RWPE1 (cell line): ENCODE measurements around the gene STPG4.

Experiments used
- CTCF ChIA-PET: fragments of 350-600 bp; sonication (Branson Sonifier 250); formaldehyde crosslinking; extraction: SDS; loops from one replicate; lab custom pipeline; 2021; lab: Yijun Ruan, JAX
- POLR2A ChIA-PET: fragments of 400-600 bp; formaldehyde crosslinking; extraction: SDS; loops from one replicate; lab custom pipeline; 2020; ENCODE audit warnings: antibody characterized with exemption; ENCODE audit not compliant: low non-redundant PET; lab: Yijun Ruan, JAX
- DNase-seq: peaks from one replicate; pipeline ENCODE4 v3.0.0; 2012; ENCODE audit warnings: low spot score
- H3K27ac ChIP-seq: fragments of 450-650 bp; 2 replicates; pipeline ENCODE4 v1.5.1; 2017
- TF ChIP-seq, protein P1 (sequence below): fragments of 450-650 bp; conservative IDR thresholded peaks from 2 replicates; pipeline ENCODE4 v1.5.1; 2017; ENCODE audit warnings: low read depth, mild to moderate bottlenecking

STPG4 gene

DNA sequence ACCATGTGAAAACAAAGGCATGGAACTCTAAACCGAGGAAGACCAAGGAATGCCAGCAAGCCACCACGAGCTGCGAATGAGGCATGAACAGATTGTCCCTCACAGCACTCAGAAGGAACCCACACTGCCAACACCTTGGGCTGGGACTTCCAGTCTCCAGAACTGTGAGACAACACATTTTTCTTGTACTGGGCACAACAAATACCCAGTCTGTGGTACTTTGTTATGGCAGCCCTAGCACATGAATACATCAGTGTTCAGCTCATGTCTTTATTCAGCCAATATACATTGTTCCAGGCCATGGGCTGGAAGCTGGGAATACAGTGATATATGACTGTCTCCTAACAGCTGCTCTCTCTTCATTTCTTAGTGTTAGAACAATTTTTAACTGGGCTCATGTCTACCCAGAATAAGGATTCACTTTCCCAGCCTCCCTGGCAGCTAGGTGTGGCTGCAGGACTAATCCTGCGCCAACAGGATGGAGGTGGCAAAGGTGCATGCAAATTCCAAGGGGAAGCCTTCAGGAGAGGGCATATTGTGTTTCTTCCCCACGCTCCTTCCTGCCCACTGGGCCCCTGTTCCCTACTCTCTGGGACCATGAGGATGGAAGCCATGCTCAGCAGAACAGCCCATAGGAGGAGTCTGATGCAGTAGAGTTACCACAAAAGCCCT is 59.6 kb downstream of the STPG4 start:
- H3K27ac ChIP-seq: no peak overlapping the region
- CTCF ChIA-PET: no interaction called here
- TF ChIP-seq, protein P1, sequence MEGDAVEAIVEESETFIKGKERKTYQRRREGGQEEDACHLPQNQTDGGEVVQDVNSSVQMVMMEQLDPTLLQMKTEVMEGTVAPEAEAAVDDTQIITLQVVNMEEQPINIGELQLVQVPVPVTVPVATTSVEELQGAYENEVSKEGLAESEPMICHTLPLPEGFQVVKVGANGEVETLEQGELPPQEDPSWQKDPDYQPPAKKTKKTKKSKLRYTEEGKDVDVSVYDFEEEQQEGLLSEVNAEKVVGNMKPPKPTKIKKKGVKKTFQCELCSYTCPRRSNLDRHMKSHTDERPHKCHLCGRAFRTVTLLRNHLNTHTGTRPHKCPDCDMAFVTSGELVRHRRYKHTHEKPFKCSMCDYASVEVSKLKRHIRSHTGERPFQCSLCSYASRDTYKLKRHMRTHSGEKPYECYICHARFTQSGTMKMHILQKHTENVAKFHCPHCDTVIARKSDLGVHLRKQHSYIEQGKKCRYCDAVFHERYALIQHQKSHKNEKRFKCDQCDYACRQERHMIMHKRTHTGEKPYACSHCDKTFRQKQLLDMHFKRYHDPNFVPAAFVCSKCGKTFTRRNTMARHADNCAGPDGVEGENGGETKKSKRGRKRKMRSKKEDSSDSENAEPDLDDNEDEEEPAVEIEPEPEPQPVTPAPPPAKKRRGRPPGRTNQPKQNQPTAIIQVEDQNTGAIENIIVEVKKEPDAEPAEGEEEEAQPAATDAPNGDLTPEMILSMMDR: no peak
- POLR2A ChIA-PET: no interaction called here
- DNase-seq: no peak

DNA sequence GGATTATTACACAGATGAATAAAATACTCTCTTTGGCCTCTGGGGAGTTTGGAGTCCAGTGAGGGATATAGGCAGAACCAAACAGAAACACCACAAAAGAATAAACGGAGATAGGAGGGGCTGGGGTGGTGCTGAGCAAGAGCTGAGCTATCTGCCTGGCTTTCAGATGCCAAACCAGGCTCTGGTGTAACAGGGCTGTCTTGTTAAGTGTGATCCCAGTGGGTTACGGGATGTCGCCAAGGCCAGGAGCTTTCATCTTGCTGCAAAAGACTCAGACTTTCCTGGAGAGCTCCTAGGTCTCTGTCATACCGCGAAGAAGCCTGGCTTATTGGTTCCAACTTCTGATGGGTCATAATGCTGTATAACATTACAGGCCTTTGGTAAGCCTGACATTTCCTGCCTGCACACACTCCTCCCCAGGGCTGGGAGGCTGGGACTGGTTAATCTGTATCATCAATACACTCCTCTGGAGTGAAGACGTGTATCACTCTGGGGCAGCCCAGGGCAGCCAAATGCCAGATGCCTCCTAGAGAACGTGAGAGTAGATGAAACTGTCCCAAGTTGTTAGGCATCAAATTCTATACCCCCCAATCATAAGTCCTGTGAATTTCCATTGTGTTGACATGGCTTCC is 60.5 kb downstream of the STPG4 start:
- DNase-seq: no peak
- POLR2A ChIA-PET: no interaction called here
- TF ChIP-seq, protein P1: no peak
- CTCF ChIA-PET: interaction anchor here (1.6 kb wide), 1 partner anchor 18 kb away, joined by 5 read pairs; no protein-coding TSS in a partner anchor
- no peak overlapping the region for H3K27ac ChIP-seq

DNA sequence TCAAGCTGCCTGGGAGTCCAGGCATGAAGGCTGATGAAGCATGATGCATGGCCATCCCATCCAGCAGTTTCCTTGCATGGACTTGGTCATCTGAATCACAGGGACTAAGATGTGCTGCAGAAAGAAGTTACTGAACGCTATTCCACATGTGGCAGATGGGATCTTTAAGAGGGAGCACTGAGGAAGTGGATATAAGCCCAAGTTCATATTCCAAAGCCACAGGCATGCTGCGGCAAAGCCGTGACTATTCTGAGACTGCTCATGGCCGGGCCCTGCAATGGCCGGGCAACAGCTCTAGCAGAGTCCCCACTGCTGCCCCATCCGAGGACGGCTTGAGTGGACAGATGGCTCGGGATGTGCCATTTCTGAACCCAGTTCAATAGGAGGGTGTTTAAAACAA is 61.5 kb downstream of the STPG4 start:
- H3K27ac ChIP-seq: no peak overlapping the region
- CTCF ChIA-PET: interaction anchor here (1.6 kb wide), 1 partner anchor 17 kb away, joined by 5 read pairs; no protein-coding TSS in a partner anchor
- no peak for DNase-seq
- POLR2A ChIA-PET: no interaction called here
- TF ChIP-seq, protein P1: no peak

DNA sequence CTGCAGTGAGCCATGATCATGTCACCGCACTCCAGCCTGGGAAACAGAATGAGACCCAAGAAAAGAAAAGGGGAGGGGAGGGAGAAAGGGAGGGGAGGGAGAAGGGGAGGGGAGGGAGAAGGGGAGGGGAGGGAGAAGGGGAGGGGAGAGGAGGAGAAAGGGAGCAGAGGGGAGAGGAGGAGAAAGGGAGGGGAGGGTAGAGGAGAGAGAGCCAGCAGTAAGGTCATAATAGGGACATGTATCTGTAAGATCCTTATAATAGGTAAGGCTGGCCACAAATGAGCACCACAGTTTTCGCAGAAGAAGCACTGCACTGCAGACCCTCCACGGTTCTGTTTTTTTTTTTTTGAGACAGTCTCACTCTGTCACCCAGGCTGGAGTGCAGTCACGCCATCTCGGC is 62.6 kb downstream of the STPG4 start:
- TF ChIP-seq, protein P1: no peak
- DNase-seq: no peak
- ChIA-PET CTCF (no interaction called here), POLR2A (no interaction called here)
- no peak overlapping the region for H3K27ac ChIP-seq

DNA sequence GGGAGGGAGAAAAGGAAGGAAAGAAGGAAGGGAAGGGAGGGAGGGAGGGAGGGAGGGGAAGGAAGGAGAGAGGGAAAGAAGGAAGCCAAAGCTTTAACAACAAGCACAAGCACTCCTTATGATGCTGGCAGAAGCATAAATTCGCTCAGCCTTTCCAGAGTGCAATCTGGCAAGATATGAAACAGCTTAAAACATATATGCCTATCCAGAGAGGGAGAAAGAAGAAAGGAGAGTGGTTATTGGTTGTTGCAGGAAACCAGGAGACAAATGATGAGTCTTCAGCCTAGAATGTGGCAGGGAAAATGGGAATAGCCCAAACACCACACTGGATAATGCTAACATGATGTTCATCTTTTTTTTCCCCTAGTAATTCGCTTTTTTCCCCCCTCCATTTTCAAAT is 64.0 kb downstream of the STPG4 start:
- H3K27ac ChIP-seq: no peak overlapping the region
- POLR2A ChIA-PET: no interaction called here
- DNase-seq: no peak
- CTCF ChIA-PET: interaction anchor here (0.5 kb wide), 1 partner anchor 259 kb away, joined by 4 read pairs; no protein-coding TSS in a partner anchor
- TF ChIP-seq, protein P1: no peak

DNA sequence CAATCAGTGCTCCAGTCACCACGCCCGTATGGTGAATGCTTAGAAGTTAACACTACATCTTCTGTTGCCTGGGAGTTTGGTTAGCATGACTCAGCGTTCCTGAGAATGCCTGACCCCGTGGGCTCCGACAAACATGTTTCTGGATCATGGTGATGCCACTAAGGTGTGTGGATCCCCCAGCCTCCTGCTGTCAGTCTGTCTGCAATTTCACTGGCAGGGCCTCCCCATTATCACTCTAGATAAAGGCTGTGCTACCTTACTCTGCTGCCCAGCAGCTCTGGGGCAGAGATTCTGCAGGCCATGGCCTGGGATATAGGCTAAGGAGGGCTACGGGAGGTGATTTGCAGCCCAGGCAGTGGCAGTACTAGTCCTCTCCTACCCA is 66.0 kb downstream of the STPG4 start:
- DNase-seq: no peak
- TF ChIP-seq, protein P1: no peak
- CTCF ChIA-PET: no interaction called here
- no peak overlapping the region for H3K27ac ChIP-seq
- POLR2A ChIA-PET: no interaction called here
